ENCODE results near the gene GYS1. TPM values are rescaled to one million over a fixed set of nuclear protein-coding genes. Genes with fewer than 3 reads are reported as not detected.

GYS1 gene
- total and polyA plus RNA-seq, 4 donors: 2.6 to 8.7 (median 6.3) TPM

DNA sequence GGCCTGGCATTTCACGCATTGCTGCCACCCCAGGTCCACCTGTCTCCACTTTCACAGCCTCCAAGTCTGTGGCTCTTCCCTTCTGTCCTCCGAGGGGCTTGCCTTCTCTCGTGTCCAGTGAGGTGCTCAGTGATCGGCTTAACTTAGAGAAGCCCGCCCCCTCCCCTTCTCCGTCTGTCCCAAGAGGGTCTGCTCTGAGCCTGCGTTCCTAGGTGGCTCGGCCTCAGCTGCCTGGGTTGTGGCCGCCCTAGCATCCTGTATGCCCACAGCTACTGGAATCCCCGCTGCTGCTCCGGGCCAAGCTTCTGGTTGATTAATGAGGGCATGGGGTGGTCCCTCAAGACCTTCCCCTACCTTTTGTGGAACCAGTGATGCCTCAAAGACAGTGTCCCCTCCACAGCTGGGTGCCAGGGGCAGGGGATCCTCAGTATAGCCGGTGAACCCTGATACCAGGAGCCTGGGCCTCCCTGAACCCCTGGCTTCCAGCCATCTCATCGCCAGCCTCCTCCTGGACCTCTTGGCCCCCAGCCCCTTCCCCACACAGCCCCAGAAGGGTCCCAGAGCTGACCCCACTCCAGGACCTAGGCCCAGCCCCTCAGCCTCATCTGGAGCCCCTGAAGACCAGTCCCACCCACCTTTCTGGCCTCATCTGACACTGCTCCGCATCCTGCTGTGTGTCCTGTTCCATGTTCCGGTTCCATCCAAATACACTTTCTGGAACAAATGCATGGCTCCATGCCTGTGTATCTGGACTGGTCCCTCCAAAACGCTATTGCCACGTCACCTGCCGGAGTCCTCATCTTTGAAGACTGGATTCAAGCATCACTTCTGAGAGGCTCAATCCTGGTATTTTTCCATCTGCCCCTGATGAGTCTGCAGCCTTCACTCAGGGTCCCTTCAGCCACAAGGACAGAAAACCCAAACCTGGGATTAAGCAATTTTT is 70.3 kb downstream of the GYS1 start:
- WGBS: 93% methylated on average over 18 of the region's 18 CpGs
- TF ChIP-seq MAX (IDR thresholded peaks at IDR 0.05): no peak
- no peak for TF ChIP-seq RAD21 (IDR thresholded peaks at IDR 0.05)
- no peak for TF ChIP-seq NR2F2 (IDR thresholded peaks at IDR 0.05)
- TF ChIP-seq CTCF (IDR thresholded peaks at IDR 0.05; ENCODE audit: low read depth, low read length, missing input control): no peak
- TF ChIP-seq ATF3 (IDR thresholded peaks at IDR 0.05): no peak
- TF ChIP-seq FOXA2 (IDR thresholded peaks at IDR 0.05): no peak
- TF ChIP-seq REST (IDR thresholded peaks at IDR 0.05): no peak
- no peak for TF ChIP-seq EGR1 (IDR thresholded peaks at IDR 0.05; ENCODE audit: low read depth in 2 of 2)
- TF ChIP-seq HNF4A (conservative IDR thresholded peaks at IDR 0.05): no peak
- TF ChIP-seq FOXA1 (IDR thresholded peaks at IDR 0.05): no peak
- TF ChIP-seq RXRA (IDR thresholded peaks at IDR 0.05): no peak
- no peak for DNase-seq (ENCODE audit: low spot score)
- Histone ChIP-seq H3K4me3 (ENCODE audit: low read depth in 1 of 3, low read length in 3 of 3) (no peak overlapping the region), H3K9ac (ENCODE audit: low read depth in 1 of 2, low read length in 2 of 2) (no peak overlapping the region), H3K4me1 (ENCODE audit: control insufficient read depth in 4 of 4, insufficient read depth in 4 of 4, low read length in 3 of 4) (no peaks in the 10 kb centered on the region), H3K9me3 (ENCODE audit: control insufficient read depth in 4 of 4, low read length in 3 of 4) (no peaks in the 10 kb centered on the region), H3K27me3 (ENCODE audit: control insufficient read depth in 4 of 4, insufficient read depth in 4 of 4, low read length in 3 of 4) (no peaks in the 10 kb centered on the region), H3K27ac (ENCODE audit: low read depth in 1 of 2, low read length in 2 of 2) (no peak overlapping the region), H3K36me3 (ENCODE audit: control insufficient read depth in 4 of 4, insufficient read depth in 3 of 4, low read depth in 1 of 4, low read length in 3 of 4) (peaks cover 11 to 39% (median 32%) of the 10 kb centered on the region in 4 donors)

DNA sequence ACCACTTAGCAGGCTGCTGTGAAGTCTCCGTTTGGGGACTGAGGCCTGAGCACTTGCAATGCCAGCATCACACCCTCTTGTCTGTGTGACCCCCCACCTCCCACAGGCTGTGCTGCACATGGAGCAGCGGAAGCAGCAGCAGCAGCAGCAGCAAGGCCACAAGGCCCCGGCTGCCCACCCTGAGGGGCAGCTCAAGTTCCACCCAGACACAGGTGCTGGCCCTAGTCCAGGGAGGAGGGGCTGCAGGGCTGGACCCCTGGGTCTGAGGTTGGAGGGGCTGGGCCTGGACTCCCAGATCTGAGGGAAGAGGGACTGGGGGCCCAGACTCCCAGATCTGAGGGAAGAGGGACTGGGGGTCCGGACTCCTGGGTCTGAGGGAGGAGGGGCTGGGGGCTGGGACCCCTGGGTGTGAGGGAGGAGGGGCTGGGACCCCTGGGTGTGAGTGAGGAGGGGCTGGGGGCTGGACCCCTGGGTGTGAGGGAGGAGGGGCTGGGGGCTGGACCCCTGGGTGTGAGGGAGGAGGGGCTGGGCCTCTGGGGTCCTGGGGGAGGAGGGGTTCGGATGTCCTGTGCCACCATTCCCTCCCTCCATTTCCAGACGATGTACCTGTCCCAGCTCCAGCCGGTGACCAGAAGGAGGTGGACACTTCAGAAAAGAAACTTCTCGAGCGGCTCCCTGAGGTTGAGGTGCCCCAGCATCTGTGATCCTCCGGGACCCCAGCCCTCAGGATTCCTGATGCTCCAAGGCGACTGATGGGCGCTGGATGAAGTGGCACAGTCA is 71.2 kb downstream of the GYS1 start:
- no peak for TF ChIP-seq JUND (IDR thresholded peaks at IDR 0.05)
- no peak for TF ChIP-seq SP1 (IDR thresholded peaks at IDR 0.05)
- TF ChIP-seq GABPA (IDR thresholded peaks at IDR 0.05 in 1 of 2, conservative IDR thresholded peaks at IDR 0.05 in 1 of 2): no peak
- no peak for TF ChIP-seq MAX (IDR thresholded peaks at IDR 0.05)
- no peak for TF ChIP-seq FOXA1 (IDR thresholded peaks at IDR 0.05)
- no peak for TF ChIP-seq RXRA (IDR thresholded peaks at IDR 0.05)
- no peak for TF ChIP-seq EGR1 (IDR thresholded peaks at IDR 0.05; ENCODE audit: low read depth in 2 of 2)
- no peak for TF ChIP-seq HNF4G (IDR thresholded peaks at IDR 0.05)
- TF ChIP-seq FOXA2 (IDR thresholded peaks at IDR 0.05): no peak
- TF ChIP-seq ZBTB33 (IDR thresholded peaks at IDR 0.05): no peak
- no peak for TF ChIP-seq HNF4A (conservative IDR thresholded peaks at IDR 0.05)
- no peaks in the 10 kb centered on the region for H3K9me3 ChIP-seq (ENCODE audit: control insufficient read depth in 4 of 4, low read length in 3 of 4)
- DNase-seq (ENCODE audit: low spot score): no peak
- H3K4me1 ChIP-seq (ENCODE audit: control insufficient read depth in 4 of 4, insufficient read depth in 4 of 4, low read length in 3 of 4): no peaks in the 10 kb centered on the region
- no peak overlapping the region for H3K4me3 ChIP-seq (ENCODE audit: low read depth in 1 of 3, low read length in 3 of 3)
- peaks cover 11 to 40% (median 34%) of the 10 kb centered on the region in 4 donors for H3K36me3 ChIP-seq (ENCODE audit: control insufficient read depth in 4 of 4, insufficient read depth in 3 of 4, low read depth in 1 of 4, low read length in 3 of 4)
- WGBS: 95% methylated on average over 12 of the region's 12 CpGs
- no peak overlapping the region for H3K9ac ChIP-seq (ENCODE audit: low read depth in 1 of 2, low read length in 2 of 2)
- no peaks in the 10 kb centered on the region for H3K27me3 ChIP-seq (ENCODE audit: control insufficient read depth in 4 of 4, insufficient read depth in 4 of 4, low read length in 3 of 4)
- no peak overlapping the region for H3K27ac ChIP-seq (ENCODE audit: low read depth in 1 of 2, low read length in 2 of 2)

All from liver (tissue), 9 donors.